GM18498 (cell line): ENCODE results near the gene ATP6V0B.

Experiments used
- ATAC-seq: cut with Tn5 transposase; IDR thresholded peaks from one replicate; pipeline ENCODE4 v1.9.1; 2021; ENCODE audit warnings: mild to moderate bottlenecking, moderate library complexity; ENCODE audit not compliant: unreplicated experiment

Gene ATP6V0B

DNA sequence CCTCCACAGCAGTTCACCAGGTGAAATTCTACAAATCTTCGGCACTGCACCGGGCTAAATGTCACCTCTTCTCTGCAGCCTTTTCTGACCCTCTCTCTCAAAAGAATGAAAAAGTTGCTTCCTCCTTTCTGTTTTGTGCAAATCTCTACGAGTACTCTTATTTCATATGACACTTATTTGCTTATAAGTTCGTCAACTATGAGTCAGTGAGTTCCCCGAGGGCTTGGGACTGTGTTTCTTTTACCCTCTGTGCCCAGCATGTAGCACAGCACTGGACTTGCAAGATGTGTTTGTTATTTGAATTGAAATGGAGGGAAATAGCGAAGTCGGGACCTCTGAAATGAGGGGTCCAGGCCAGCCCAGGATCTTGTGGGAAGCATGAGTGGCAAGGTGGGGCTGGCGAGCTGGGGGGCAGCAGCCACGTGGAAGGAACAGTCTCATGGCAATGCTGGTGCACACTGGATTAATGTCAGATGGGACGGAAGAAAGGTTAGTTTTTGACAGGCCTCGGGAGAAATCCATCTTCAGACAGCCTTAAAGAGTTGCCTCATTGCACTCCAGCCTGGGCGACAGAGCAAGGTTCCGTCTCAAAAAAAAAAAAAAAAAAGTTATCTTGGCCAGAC, 50.3 kb downstream of the ATP6V0B start:
- no peak for ATAC-seq

DNA sequence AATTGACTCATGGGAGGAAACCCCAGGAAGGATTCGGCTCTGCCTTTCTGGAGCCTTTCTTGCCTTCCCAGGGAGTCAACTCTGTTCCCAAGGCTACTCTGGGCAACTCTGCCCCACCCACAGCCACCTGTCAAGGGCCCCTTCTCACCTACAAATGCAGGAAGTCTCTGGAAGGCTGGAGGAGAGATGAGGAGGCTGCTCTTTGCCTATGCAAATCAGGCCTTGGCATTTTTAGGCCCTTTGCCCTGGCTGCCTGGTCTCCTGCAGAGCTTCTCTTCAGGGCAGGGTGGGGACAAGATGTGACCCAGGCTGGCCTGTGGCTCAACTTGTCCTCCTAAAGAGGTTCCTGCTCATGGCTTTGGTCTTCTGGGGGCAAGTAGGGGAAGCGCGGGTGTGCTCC, 51.1 kb downstream of the ATP6V0B start:
- ATAC-seq: no peak

DNA sequence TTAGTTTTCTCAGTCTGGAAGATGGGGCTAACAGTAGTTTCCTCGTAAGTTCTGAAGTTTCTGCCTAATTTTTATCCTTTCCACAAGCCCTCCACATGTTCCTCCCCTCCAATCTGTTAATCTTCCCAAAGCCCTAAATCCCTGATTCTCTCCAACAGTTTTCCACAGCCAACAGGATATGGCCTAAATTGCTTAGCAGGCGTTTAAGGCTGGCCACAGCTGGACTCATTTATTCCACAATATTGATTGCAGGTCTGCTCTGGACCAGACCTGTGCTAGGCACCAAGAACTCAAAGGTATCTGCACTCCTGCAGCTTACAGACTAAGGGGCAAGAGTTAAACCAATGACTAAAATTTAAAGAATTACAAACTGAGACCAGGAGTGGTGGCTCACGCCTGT, 52.6 kb downstream of the ATP6V0B start:
- ATAC-seq: no peak
